ENCODE measurements around the gene SPIRE2.
"Not testable (repeated sequence)": the region's sequence is repeated elsewhere in the genome, so short reads cannot be mapped to it uniquely, and the experiment has no call there.

Gene SPIRE2

DNA sequence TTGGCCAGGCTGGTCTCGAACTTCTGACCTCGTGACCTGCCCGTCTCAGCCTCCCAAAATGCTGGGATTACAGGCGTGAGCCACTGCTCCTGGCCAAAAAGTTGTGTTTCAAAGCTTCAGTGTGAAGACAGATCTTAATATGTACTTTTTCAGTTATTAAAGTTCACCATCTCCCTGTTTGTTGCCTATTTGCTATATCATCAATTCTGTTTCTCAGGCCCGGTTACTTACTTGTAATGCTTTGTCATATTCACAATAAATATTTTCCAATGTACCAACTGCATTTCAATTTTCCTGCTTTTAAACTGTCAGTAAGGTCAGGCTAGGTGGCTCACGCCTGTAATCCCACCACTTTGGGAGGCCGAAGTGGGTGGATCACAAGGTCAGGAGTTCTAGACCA is 34.3 kb upstream of the SPIRE2 start:
- Mint-ChIP-seq H3K9me3 (no peaks in the 10 kb centered on the region), H3K27me3 (no peaks in the 10 kb centered on the region), H3K4me3 (no peak overlapping the region), H3K4me1 (peaks cover 12% of the 10 kb centered on the region), H3K36me3 (ENCODE audit: insufficient read depth) (peaks cover 1% of the 10 kb centered on the region), H3K27ac (ENCODE audit: low read depth) (no peak overlapping the region)
- ATAC-seq (replicated peaks; ENCODE audit: extremely low read depth, poor library complexity, severe bottlenecking) (no peak), DNase-seq (ENCODE audit: low spot score in 2 of 2) (no peak)

DNA sequence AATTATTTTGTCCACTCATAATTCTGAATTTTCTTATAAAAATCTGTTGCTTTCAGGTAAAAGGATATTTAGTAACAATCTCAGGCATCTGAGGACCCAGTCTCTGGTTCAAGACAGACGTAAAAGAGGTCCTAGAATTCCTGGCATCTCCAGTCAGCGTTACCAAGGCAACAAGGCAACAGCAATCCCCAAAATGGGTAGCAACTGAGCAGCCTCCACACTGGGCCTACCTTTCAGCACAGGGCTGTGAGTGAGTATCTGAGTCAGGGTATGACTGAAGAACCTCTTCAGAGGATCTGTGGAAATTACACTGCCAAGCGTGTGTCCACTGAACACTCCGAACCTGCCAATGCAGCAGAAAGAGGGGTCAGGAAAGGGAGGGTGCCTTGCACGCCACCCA is 32.6 kb upstream of the SPIRE2 start:
- H3K4me1 Mint-ChIP-seq: peaks cover 12% of the 10 kb centered on the region
- no peak overlapping the region for H3K4me3 Mint-ChIP-seq
- no peaks in the 10 kb centered on the region for H3K27me3 Mint-ChIP-seq
- peak overlapping the region; percentile 62 for H3K27ac Mint-ChIP-seq (ENCODE audit: low read depth)
- DNase-seq (ENCODE audit: low spot score in 2 of 2): no peak
- H3K36me3 Mint-ChIP-seq (ENCODE audit: insufficient read depth): peaks cover 1% of the 10 kb centered on the region
- no peaks in the 10 kb centered on the region for H3K9me3 Mint-ChIP-seq
- ATAC-seq (replicated peaks; ENCODE audit: extremely low read depth, poor library complexity, severe bottlenecking): no peak

DNA sequence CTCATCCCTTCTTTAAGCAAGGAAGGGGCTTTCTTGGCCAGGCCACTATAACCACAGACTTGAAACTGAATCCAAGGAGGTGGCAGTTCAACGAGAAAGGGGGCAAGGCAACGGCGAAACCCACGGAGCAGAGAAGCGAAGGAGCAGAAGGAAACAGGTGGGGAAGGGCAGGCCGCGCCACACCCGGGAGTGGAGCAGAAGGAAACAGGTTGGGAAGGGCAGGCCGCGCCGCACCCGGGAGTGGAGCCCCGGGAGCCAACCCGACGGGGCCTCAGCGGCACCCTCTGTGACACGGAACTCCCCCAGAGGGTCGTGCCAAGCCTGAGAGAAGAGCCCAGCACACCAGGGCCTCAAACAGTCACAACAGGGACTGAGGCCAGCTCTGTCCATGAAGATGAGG is 32.2 kb upstream of the SPIRE2 start:
- peak overlapping the region; percentile 62 for H3K27ac Mint-ChIP-seq (ENCODE audit: low read depth)
- no peaks in the 10 kb centered on the region for H3K27me3 Mint-ChIP-seq
- no peaks in the 10 kb centered on the region for H3K9me3 Mint-ChIP-seq
- peaks cover 12% of the 10 kb centered on the region for H3K4me1 Mint-ChIP-seq
- H3K36me3 Mint-ChIP-seq (ENCODE audit: insufficient read depth): peaks cover 1% of the 10 kb centered on the region
- H3K4me3 Mint-ChIP-seq: no peak overlapping the region
- DNase-seq (ENCODE audit: low spot score in 2 of 2): no peak
- no peak for ATAC-seq (replicated peaks; ENCODE audit: extremely low read depth, poor library complexity, severe bottlenecking)

DNA sequence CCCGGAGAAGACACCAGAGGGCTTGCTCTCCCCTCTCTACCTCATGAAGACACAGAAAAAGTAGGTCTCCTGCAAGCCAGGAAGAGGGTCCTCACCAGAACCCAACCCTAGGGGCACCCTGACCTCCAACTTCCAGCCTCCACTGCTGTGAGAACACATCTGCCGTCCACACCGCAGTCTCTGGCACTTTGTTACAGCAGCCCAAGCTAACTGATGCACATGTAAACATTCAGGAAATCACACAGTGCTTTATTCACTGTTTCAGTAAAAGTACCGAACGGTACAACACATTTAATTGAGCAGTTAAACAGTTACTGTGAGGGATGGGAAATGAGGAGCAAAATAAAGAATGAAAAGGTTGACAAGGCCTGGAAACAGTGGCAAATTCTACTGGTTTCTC is 30.1 kb upstream of the SPIRE2 start:
- no peaks in the 10 kb centered on the region for H3K9me3 Mint-ChIP-seq
- no peaks in the 10 kb centered on the region for H3K27me3 Mint-ChIP-seq
- no peak for DNase-seq (ENCODE audit: low spot score in 2 of 2)
- no peak overlapping the region for H3K27ac Mint-ChIP-seq (ENCODE audit: low read depth)
- H3K36me3 Mint-ChIP-seq (ENCODE audit: insufficient read depth): no peaks in the 10 kb centered on the region
- no peak for ATAC-seq (replicated peaks; ENCODE audit: extremely low read depth, poor library complexity, severe bottlenecking)
- H3K4me3 Mint-ChIP-seq: no peak overlapping the region
- H3K4me1 Mint-ChIP-seq: peaks cover under 1% of the 10 kb centered on the region

DNA sequence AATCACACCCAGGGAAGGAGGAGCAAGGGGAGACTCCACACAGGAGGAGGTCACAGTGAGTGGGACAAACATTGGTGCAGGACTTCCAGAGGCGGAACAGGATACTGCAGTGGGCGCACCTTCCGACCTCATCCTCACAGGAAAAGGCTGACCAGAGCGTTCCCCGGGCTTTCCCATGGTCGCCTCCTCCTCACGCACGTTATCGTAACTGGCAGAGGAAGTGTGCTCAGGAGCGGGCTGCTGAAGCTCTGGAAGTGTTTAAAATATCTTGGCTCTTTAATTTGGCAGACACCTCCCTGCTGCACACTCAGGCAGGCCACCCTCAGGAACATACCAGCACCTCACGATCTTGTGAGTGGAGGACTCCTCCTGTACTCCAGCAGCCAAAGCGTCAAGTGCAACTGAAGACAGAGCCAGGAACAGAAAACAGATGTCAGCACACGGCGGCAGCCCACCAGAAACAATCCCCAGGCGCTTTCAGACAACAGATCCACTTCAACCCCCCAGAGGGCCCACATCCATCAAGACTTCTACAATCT is 29.4 kb upstream of the SPIRE2 start:
- no peaks in the 10 kb centered on the region for H3K4me1 Mint-ChIP-seq
- ATAC-seq (replicated peaks; ENCODE audit: extremely low read depth, poor library complexity, severe bottlenecking) (no peak), DNase-seq (ENCODE audit: low spot score in 2 of 2) (no peak)
- no peaks in the 10 kb centered on the region for H3K27me3 Mint-ChIP-seq
- H3K27ac Mint-ChIP-seq (ENCODE audit: low read depth): no peak overlapping the region
- H3K9me3 Mint-ChIP-seq: no peaks in the 10 kb centered on the region
- no peaks in the 10 kb centered on the region for H3K36me3 Mint-ChIP-seq (ENCODE audit: insufficient read depth)
- H3K4me3 Mint-ChIP-seq: no peak overlapping the region

DNA sequence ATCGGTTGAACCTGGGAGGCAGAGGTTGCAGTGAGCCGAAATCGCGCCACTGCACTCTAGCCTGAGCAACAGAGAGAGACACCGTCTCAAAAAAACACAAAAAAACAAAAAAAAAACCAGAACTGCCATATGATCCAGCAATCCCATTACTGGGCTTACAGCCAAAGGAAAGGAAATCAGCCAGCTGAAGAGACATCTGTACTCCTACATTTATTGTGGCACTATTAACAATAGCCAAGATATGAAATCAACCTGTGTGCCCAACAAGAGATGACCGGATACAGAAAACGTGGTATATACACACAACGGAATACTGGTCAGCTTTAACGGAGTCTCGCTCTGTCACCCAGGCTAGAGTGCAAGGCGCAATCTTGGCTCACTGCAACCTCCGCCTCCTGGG is 26.5 kb upstream of the SPIRE2 start:
- H3K9me3 Mint-ChIP-seq: no peaks in the 10 kb centered on the region
- H3K36me3 Mint-ChIP-seq (ENCODE audit: insufficient read depth): no peaks in the 10 kb centered on the region
- H3K4me3 Mint-ChIP-seq: no peak overlapping the region
- no peak for DNase-seq (ENCODE audit: low spot score in 2 of 2)
- no peak overlapping the region for H3K27ac Mint-ChIP-seq (ENCODE audit: low read depth)
- no peaks in the 10 kb centered on the region for H3K27me3 Mint-ChIP-seq
- ATAC-seq (replicated peaks; ENCODE audit: extremely low read depth, poor library complexity, severe bottlenecking): no peak
- H3K4me1 Mint-ChIP-seq: no peaks in the 10 kb centered on the region

DNA sequence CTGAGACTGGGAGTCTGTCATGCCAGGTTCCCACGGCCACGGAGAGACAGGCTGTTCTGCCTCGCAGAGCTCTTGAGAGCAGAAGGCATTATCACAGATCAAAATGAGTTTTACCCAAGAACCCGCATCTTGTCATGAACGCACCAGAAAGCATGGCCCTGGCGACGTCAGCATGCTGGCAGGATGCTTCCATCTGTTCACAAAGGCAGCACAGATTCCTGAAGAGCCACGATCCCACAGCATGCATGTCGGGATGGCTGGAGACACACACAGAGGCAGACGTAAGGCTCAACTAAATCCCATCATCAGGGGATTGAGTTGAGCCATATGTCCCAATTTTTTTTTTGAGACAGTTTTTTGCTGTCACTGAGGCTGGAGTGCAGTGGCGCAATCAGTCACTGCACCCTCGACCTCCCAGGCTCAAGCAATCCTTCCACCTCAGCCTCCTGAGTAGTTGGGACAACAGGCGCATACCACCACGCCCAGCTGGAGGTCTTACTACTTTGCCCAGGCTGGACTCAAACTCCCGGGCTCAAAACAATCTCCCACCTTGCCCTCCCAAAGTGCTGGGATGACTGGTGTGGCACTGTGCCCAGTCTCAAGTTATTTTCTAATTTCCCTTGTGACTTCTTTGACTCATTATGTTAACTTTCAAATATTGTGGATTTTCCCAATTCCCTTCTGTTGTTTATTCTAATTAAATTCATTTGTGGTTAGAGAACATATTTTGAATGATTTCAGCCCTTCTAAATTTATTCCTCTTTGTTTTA is 23.0 kb upstream of the SPIRE2 start:
- Mint-ChIP-seq H3K4me3 (no peak overlapping the region), H3K27me3 (no peaks in the 10 kb centered on the region), H3K9me3 (no peaks in the 10 kb centered on the region), H3K4me1 (no peaks in the 10 kb centered on the region), H3K27ac (ENCODE audit: low read depth) (no peak overlapping the region), H3K36me3 (ENCODE audit: insufficient read depth) (peaks cover 3% of the 10 kb centered on the region)
- DNase-seq (ENCODE audit: low spot score in 2 of 2) (no peak), ATAC-seq (replicated peaks; ENCODE audit: extremely low read depth, poor library complexity, severe bottlenecking) (no peak)

DNA sequence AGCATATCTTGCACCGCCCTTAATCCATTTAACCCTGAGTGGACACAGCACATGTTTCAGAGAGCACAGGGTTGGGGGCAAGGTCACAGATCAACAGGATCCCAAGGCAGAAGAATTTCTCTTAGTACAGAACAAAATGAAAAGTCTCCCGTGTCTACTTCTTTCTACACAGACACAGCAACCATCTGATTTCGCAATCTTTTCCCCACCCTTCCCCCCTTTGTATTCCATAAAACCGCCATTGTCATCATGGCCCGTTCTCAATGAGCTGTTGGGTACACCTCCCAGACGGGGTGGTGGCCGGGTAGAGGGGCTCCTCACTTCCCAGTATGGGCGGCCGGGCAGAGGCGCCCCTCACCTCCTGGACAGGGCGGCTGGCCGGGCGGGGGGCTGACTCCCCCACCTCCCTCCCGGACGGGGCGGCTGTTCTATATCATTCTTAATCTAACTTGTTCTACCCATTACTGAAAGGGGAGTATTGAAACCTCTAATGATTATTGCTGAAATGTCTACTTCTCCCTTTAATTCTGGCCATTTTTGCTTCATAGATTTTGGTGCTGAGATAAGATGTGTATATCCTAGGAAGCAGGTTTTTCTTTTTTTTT is 21.6 kb upstream of the SPIRE2 start:
- not testable (repeated sequence) for H3K36me3 Mint-ChIP-seq (ENCODE audit: insufficient read depth); ATAC-seq (replicated peaks; ENCODE audit: extremely low read depth, poor library complexity, severe bottlenecking); H3K27me3 Mint-ChIP-seq; DNase-seq (ENCODE audit: low spot score in 2 of 2); H3K27ac Mint-ChIP-seq (ENCODE audit: low read depth); H3K4me1 Mint-ChIP-seq; H3K9me3 Mint-ChIP-seq; H3K4me3 Mint-ChIP-seq

DNA sequence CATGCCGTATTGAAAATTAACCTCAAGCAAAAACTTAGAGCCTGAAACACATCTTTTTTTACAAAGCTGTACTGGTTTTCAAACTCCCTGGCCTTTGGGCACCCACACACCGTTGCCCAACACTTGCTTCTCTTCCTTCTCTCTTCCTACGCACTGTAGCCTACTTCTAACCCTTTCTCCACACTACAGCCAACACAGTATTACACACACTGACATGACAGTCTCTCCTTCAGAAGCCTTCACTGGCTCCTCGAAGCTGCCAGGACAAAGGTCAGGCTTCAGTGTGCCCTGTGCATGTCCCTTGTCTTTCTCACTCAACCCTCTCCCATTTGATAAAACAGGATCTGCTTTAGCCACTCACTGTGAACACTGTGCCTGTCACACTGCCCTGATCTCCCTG is 19.8 kb upstream of the SPIRE2 start:
- H3K36me3 Mint-ChIP-seq (ENCODE audit: insufficient read depth): peaks cover 3% of the 10 kb centered on the region
- ATAC-seq (replicated peaks; ENCODE audit: extremely low read depth, poor library complexity, severe bottlenecking) (no peak), DNase-seq (ENCODE audit: low spot score in 2 of 2) (no peak)
- no peaks in the 10 kb centered on the region for H3K27me3 Mint-ChIP-seq
- H3K9me3 Mint-ChIP-seq: no peaks in the 10 kb centered on the region
- no peak overlapping the region for H3K27ac Mint-ChIP-seq (ENCODE audit: low read depth)
- H3K4me3 Mint-ChIP-seq: no peak overlapping the region
- H3K4me1 Mint-ChIP-seq: no peaks in the 10 kb centered on the region

DNA sequence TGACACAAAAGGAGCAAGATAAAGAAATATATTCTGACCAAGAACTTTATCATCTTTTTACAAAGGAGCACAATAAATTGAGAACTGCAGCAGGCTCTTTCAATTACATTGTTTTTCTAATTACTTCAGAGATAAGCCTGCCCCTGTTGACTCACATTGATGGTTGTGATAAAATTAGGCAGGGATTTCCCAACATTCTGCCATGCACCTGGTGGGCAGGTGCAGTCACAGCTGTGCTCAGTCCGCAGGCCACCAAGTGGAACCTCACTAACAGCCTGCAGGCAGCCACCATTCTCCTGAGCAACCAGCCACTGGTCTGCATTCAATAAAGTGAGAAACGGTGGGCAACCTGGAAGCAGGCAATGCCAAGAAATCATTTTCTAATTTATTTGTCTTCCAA is 17.0 kb upstream of the SPIRE2 start:
- Mint-ChIP-seq H3K4me1 (no peaks in the 10 kb centered on the region), H3K27ac (ENCODE audit: low read depth) (no peak overlapping the region), H3K4me3 (no peak overlapping the region), H3K9me3 (no peaks in the 10 kb centered on the region), H3K27me3 (no peaks in the 10 kb centered on the region), H3K36me3 (ENCODE audit: insufficient read depth) (peaks cover 3% of the 10 kb centered on the region)
- ATAC-seq (replicated peaks; ENCODE audit: extremely low read depth, poor library complexity, severe bottlenecking): no peak
- no peak for DNase-seq (ENCODE audit: low spot score in 2 of 2)

DNA sequence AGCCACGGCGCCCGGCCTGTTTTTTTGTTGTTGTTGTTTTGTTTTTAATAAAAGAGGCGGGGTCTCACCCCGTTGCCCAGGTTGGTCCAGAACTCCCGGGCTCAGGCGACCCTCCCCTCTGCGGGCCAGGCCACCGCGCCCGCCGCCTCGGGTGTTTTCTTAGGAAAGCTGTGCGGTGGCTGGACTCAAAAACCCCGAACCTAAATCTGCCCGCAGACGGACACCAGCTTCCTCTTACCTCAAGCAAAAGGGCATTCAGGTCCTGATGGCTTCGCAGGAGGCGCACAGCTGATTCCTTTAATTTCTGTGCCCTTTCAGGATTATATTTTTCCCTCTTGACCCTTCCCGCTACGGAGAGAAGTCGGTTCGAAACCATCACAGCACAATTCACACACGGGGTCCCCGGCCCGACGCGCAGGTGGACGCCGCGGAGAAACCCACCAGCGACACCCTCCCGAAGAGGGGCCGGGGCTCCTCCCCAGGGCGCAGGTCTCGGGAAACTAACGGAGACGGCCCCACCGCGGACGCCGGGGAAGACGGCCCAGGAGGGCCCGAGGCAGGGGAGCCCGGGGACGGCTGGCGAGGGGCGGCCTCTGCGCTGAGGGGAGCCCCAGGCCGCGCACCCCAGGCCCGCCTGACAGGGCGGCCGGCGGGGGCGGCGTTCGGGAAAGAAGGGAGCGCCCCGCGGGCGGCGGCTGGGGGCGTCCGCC is 12.5 kb upstream of the SPIRE2 start:
- H3K4me1 Mint-ChIP-seq: peaks cover 16% of the 10 kb centered on the region
- H3K36me3 Mint-ChIP-seq (ENCODE audit: insufficient read depth): peaks cover 2% of the 10 kb centered on the region
- no peak overlapping the region for H3K27ac Mint-ChIP-seq (ENCODE audit: low read depth)
- peak overlapping the region; percentile 69 for H3K4me3 Mint-ChIP-seq
- H3K27me3 Mint-ChIP-seq: no peaks in the 10 kb centered on the region
- H3K9me3 Mint-ChIP-seq: no peaks in the 10 kb centered on the region
- ATAC-seq (replicated peaks; ENCODE audit: extremely low read depth, poor library complexity, severe bottlenecking) (peak; percentile 8), DNase-seq (ENCODE audit: low spot score in 2 of 2) (no peak)

DNA sequence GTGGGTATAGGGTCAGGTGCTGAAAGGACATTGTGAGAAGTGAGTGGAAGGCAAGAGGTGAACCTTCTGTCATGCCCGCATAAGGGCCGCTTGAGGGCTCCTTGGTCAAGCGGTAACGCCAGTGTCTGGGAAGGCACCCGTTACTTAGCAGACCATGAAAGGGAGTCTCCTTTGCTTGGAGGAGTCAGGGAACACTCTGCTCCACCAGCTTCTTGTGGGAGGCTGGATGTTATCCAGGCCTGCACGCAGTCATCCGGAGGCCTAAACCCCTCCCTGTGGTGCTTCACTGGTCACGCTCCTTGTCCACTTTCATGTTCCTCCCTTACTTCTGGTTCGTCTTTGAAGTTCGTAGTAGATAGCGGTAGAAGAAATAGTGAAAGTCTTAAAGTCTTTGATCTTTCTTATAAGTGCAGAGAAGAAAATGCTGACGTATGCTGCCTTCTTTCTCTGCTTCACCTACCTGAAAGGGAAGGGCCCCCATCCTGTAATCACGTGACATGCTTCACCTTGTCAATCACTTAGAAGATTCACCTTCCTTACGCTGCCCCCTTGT is 9.3 kb upstream of the SPIRE2 start:
- peak overlapping the region; percentile 18 for H3K4me3 Mint-ChIP-seq
- H3K9me3 Mint-ChIP-seq; H3K27ac Mint-ChIP-seq (ENCODE audit: low read depth): not testable (repeated sequence)

More for the DNA sequence above, 9.3 kb upstream of the SPIRE2 start:
- peaks cover 33% of the 10 kb centered on the region for H3K4me1 Mint-ChIP-seq
- DNase-seq (ENCODE audit: low spot score in 2 of 2); H3K27me3 Mint-ChIP-seq; ATAC-seq (replicated peaks; ENCODE audit: extremely low read depth, poor library complexity, severe bottlenecking); H3K36me3 Mint-ChIP-seq (ENCODE audit: insufficient read depth): not testable (repeated sequence)
